OCI-LY3 (cell line): ENCODE data around the gene PPIB.
"Not testable (repeated sequence)": the region's sequence is repeated elsewhere in the genome, so short reads cannot be mapped to it uniquely, and the experiment has no call there.

ENCODE experiments used
- H2AFZ ChIP-seq: fragments of 200-600, 300-600 bp; shearing (Covaris generic); 2 replicates; pipeline ENCODE4 v1.6.0; 2014; ENCODE audit warnings: antibody characterized with exemption, low read depth, low read length
- H3K27ac ChIP-seq: fragments of 200-600, 300-600 bp; sonication (generic); 2 replicates; pipeline ENCODE4 v1.5.1; 2014; ENCODE audit warnings: mild to moderate bottlenecking, low read length, moderate library complexity, mixed read lengths
- H3K27me3 ChIP-seq: fragments of 200-600, 300-600 bp; sonication (generic); 2 replicates; pipeline ENCODE4 v1.6.1; 2014; ENCODE audit warnings: low read depth, low read length, mixed read lengths
- H3K36me3 ChIP-seq: fragments of 200-600, 300-600 bp; sonication (generic); replicated peaks from 2 replicates; pipeline ENCODE3; 2014; ENCODE audit warnings: low read depth, low read length, mixed read lengths
- H3K4me1 ChIP-seq: fragments of 300-600, 200-600 bp; sonication (generic); 2 replicates; pipeline ENCODE4 v1.6.1; 2014; ENCODE audit warnings: low read length, mixed read lengths
- H3K4me2 ChIP-seq: fragments of 200-600, 300-600 bp; sonication (generic); 2 replicates; pipeline ENCODE4 v1.6.1; 2014; ENCODE audit warnings: low read length, mixed read lengths
- H3K4me3 ChIP-seq: fragments of 300-600, 200-600 bp; sonication (generic); 2 replicates; pipeline ENCODE4 v1.5.1; 2014; ENCODE audit warnings: antibody characterized with exemption, mild to moderate bottlenecking, low read length, moderate library complexity
- H3K79me2 ChIP-seq: fragments of 300-600, 200-600 bp; shearing (Covaris generic); 2 replicates; pipeline ENCODE4 v1.6.1; 2014; ENCODE audit warnings: mild to moderate bottlenecking, low read length, mixed read lengths
- H3K9ac ChIP-seq: fragments of 300-600, 200-600 bp; shearing (Covaris generic); 2 replicates; pipeline ENCODE4 v1.6.0; 2014; ENCODE audit warnings: mild to moderate bottlenecking, low read length, moderate library complexity
- H3K9me3 ChIP-seq: fragments of 200-600, 300-600 bp; shearing (Covaris generic); 2 replicates; pipeline ENCODE4 v1.6.1; 2014; ENCODE audit warnings: low read length, mixed read lengths; ENCODE audit not compliant: insufficient read depth
- H4K20me1 ChIP-seq: fragments of 200-600, 300-600 bp; sonication (generic); 2 replicates; pipeline ENCODE4 v1.6.1; 2016; ENCODE audit warnings: low read length, mixed read lengths; ENCODE audit not compliant: insufficient read depth
- CTCF ChIP-seq: fragments of 200-600, 300-600 bp; sonication (generic); IDR thresholded peaks from 2 replicates; pipeline ENCODE4 v1.5.1; 2014; ENCODE audit warnings: antibody characterized with exemption, low read length, low read depth
- EZH2phosphoT487 ChIP-seq: fragments of 200-600 bp; shearing (Covaris generic); IDR thresholded peaks from 2 replicates; pipeline ENCODE4 v1.6.1; 2018; ENCODE audit warnings: antibody characterized with exemption, mixed run types, low read depth

PPIB gene

GRCh38 chr15:64112073-64112772 lies 50.6 kb downstream of the PPIB start:
- Histone ChIP-seq H3K4me1 (no peaks in the 10 kb centered on the region), H3K36me3 (peaks cover 25% of the 10 kb centered on the region), H3K4me2 (no peak overlapping the region), H3K9me3 (no peaks in the 10 kb centered on the region), H3K27ac (no peak overlapping the region), H3K27me3 (no peaks in the 10 kb centered on the region), H3K79me2 (peaks cover 43% of the 10 kb centered on the region), H3K4me3 (no peak overlapping the region), H3K9ac (no peak overlapping the region), H4K20me1 (peaks cover 38% of the 10 kb centered on the region), H2AFZ (no peak overlapping the region)
- no peak for TF ChIP-seq EZH2phosphoT487
- TF ChIP-seq CTCF, result no peak

- Histone ChIP-seq H3K36me3 (peaks cover 21% of the 10 kb centered on the region), H3K9ac (no peak overlapping the region), H3K9me3 (no peaks in the 10 kb centered on the region), H3K27ac (no peak overlapping the region), H3K4me3 (no peak overlapping the region), H2AFZ (no peak overlapping the region), H3K4me1 (no peaks in the 10 kb centered on the region), H3K27me3 (no peaks in the 10 kb centered on the region), H4K20me1 (peaks cover 43% of the 10 kb centered on the region), H3K79me2 (peaks cover 48% of the 10 kb centered on the region), H3K4me2 (no peak overlapping the region)
- TF ChIP-seq EZH2phosphoT487, result no peak
- no peak for TF ChIP-seq CTCF
Observed at GRCh38 chr15:64111679-64112050, 51.2 kb downstream of the PPIB start.

GRCh38 chr15:64110950-64111678 lies 51.7 kb downstream of the PPIB start:
- H3K27me3 ChIP-seq, result no peaks in the 10 kb centered on the region
- H3K4me1 ChIP-seq, result no peaks in the 10 kb centered on the region
- no peak overlapping the region for H3K4me3 ChIP-seq
- H3K9ac ChIP-seq, result no peak overlapping the region
- no peaks in the 10 kb centered on the region for H3K9me3 ChIP-seq
- H3K27ac ChIP-seq, result no peak overlapping the region
- TF ChIP-seq EZH2phosphoT487 (no peak), CTCF (no peak)
- peaks cover 48% of the 10 kb centered on the region for H4K20me1 ChIP-seq
- H3K79me2 ChIP-seq, result peaks cover 54% of the 10 kb centered on the region
- peaks cover 16% of the 10 kb centered on the region for H3K36me3 ChIP-seq
- H2AFZ ChIP-seq, result no peak overlapping the region
- no peak overlapping the region for H3K4me2 ChIP-seq

- H3K27me3 ChIP-seq, H3K9ac ChIP-seq, H3K9me3 ChIP-seq, H2AFZ ChIP-seq, H3K27ac ChIP-seq, H3K4me3 ChIP-seq, H3K4me1 ChIP-seq, H3K4me2 ChIP-seq: not testable (repeated sequence)
- Histone ChIP-seq H3K36me3 (peaks cover 16% of the 10 kb centered on the region), H4K20me1 (peaks cover 54% of the 10 kb centered on the region), H3K79me2 (peaks cover 60% of the 10 kb centered on the region)
Observed at GRCh38 chr15:64110108-64110701, 52.6 kb downstream of the PPIB start.
